ENCODE results near the gene GRIN2A.

Gene GRIN2A

DNA sequence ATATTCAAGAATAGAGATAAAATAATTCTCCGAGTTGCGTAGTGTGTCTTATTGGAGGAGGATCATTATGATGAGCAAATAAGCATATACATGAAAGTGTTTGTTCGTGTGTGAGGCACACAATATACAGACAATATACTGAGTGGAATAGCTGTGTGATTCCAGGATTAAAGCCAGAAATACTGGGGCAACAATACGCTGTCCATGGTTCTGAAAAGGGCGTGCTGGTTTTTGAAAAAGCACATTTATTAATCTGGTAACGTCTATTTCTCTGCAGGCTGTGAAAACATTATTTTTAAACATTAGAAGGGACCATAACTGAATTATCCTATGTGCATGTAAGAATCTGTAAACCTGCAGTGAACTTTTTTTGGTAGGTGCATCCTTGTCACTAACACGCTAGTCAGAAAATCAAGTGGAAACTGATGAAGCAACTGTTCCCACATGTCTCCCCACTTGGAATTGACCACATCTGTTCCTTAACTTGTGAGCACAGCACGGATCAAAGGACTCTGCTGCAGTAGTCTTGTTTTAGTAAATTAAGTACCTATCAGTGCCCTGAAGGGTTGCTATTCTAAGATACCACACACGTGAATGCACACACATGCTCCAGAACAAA, 346.0 kb downstream of the GRIN2A start:
- TF ChIP-seq, protein P1, sequence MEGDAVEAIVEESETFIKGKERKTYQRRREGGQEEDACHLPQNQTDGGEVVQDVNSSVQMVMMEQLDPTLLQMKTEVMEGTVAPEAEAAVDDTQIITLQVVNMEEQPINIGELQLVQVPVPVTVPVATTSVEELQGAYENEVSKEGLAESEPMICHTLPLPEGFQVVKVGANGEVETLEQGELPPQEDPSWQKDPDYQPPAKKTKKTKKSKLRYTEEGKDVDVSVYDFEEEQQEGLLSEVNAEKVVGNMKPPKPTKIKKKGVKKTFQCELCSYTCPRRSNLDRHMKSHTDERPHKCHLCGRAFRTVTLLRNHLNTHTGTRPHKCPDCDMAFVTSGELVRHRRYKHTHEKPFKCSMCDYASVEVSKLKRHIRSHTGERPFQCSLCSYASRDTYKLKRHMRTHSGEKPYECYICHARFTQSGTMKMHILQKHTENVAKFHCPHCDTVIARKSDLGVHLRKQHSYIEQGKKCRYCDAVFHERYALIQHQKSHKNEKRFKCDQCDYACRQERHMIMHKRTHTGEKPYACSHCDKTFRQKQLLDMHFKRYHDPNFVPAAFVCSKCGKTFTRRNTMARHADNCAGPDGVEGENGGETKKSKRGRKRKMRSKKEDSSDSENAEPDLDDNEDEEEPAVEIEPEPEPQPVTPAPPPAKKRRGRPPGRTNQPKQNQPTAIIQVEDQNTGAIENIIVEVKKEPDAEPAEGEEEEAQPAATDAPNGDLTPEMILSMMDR (conservative IDR thresholded peaks at IDR 0.05), result no peak
- no peak overlapping the region for H3K27ac ChIP-seq

DNA sequence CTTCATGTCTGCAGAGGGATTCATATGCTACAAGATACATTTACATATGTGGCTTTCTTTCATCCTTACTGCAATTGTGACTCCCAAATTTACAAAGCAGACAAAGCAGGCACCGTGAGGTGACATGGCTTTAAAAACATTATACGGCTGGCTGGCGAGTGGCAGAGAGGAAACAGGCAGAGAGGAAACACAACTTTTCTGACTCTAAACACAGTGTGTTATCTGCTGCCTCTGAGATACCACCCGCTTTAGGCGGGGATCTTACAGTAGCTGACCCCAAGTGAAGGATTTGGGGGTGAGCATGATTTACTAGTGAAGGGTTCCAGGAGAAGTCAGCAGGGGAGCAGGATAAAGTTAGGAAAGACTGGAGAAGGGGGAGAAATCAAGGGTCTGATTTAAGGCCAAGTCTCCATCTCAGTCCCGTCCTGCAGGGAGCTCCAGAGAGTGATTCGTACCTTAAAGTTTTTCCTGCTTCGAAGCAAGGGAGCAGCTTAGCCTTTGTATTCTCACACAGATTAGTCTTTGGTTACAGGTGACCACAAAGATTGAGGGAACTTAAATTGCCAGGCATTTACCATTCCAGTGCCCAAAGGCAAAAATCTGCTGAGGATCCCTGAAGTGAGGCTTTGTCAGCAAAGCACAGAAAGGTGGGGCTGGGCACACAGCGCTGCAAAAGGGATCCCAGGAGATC, 355.0 kb downstream of the GRIN2A start:
- no peak overlapping the region for H3K27ac ChIP-seq
- TF ChIP-seq ZFX (IDR thresholded peaks at IDR 0.05), result no peak
- TF ChIP-seq, protein P1 (conservative IDR thresholded peaks at IDR 0.05), result no peak

DNA sequence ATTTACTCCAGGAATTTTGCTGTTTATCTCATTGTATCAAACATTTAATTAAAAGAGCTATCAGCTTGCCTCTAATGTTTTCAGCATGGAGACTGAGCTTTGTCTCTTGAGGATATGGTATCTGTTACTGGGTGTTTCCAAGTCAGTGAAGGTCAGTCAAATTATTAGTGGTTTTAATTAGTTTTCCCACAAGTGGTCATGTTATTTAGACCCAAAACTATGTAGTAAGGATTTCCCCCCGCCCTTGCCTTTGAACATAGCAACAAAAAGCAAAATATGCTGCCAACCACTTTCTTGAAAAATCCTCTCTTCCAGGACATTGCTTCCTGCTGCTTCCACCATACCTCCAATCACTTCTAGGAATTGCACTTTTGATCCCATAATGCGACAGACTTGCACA, 355.6 kb downstream of the GRIN2A start:
- no peak overlapping the region for H3K27ac ChIP-seq
- TF ChIP-seq ZFX (IDR thresholded peaks at IDR 0.05), result no peak
- TF ChIP-seq, protein P1 (conservative IDR thresholded peaks at IDR 0.05), result no peak

DNA sequence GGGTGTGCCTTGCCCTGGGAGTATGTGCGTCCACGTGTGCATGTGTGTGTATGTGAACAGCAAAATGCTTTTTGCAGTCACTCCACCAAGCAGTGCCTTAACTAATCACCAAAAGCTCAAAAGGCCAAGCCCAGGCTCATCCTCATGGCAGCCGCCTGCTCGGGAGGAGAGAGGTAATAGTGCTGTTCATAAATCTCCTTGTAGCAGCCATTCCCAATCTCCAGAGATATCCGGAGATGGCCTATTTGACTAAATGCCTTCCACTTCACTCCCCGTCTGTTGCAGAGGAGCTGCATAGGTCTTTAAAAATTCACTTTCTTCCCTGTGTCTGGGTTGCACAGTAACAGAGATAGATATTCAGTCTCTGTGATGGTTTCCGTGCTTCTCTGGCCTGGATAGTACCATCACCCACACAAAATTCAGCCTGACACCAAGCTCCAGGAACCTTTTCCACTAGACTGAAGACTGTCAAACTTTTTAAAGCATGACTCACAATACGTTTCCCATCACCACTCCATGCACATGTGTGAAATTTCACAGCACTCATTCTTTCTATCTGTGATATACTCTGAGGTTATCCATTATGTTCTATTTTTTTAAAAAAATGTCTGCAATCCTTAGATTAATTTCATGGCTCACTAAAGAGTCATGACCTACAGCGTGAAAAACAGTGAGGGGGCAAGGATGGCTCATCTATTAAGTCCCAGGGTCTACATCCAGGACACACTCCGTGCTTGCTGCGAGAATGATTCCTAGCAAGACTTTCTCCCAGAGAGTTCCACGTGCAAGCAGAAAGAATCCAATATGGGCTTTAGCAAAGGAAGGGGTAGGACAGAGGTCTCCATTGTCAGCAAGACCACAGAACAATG, 357.8 kb downstream of the GRIN2A start:
- TF ChIP-seq, protein P1 (conservative IDR thresholded peaks at IDR 0.05), result no peak
- no peak for TF ChIP-seq ZFX (IDR thresholded peaks at IDR 0.05)
- H3K27ac ChIP-seq, result no peak overlapping the region

DNA sequence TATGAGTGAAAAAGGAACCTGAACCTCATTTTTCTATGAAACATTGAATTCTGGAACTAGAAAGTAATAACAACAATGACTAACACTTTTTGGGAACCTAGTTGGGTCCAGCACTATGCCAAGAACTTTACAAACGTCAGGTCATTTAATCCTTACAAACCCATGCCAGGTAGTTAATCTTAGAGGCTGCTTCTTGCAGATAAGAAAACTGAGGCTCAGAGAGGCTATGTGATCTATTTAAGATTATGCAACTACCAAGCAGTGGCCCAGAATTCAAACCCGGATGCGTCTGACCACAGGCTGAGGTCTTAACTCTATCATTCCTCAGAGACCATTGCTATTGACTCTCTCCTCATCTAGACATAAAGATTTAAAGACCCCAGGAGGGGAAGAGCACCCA, 358.7 kb downstream of the GRIN2A start:
- H3K27ac ChIP-seq, result no peak overlapping the region
- TF ChIP-seq ZFX (IDR thresholded peaks at IDR 0.05), result no peak

DNA sequence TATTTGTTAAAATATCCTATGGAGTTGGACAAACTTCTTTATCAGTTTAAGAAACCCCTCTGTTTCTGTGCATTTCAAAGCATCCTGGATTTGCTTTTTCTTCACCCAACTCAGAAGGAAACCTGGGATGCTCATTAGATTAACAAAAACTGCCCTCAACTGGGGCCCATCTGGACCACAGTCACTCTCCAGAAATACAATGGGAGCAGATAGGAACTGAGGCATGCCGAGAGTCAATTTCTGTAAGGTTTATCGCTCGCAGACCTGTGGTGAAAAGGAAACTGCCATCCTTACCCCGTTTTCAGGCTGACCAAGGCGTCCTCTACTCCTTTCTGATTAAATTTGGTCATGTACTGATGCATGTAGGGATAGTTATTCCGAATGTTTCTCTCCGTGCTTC, 360.3 kb downstream of the GRIN2A start:
- H3K27ac ChIP-seq, result no peak overlapping the region

DNA sequence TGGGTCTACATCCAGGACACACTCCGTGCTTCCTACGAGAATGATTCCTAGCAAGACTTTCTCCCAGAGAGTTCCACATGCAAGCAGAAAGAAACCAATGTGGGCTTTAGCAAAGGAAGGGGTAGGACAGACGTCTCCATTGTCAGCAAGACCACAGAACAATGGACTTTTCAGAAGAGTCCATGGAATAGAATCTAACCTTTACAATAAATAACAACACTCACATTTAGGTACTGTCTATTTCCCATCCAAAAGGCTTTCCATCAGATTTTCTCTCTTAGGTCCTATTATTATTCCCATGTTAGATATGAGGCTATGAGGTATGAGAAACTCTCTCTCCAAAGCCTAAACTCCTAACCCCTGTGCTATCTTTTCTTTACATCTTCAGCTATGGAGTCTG, 360.9 kb downstream of the GRIN2A start:
- TF ChIP-seq ZFX (IDR thresholded peaks at IDR 0.05), result no peak
- TF ChIP-seq, protein P1 (conservative IDR thresholded peaks at IDR 0.05), result no peak

More for the DNA sequence above, 360.3 kb downstream of the GRIN2A start:
- TF ChIP-seq, protein P1 (conservative IDR thresholded peaks at IDR 0.05), result no peak
- TF ChIP-seq ZFX (IDR thresholded peaks at IDR 0.05), result no peak

More for the DNA sequence above, 360.9 kb downstream of the GRIN2A start:
- no peak overlapping the region for H3K27ac ChIP-seq

Data from C4-2B (cell line).